Activated CD4-positive, alpha-beta T cell treated with anti-CD3 and anti-CD28 coated beads, Interleukin-2, amount 50 U/mL, for 24 hours (primary cell): Measurements from ENCODE around the gene TTC28.
"Not testable (repeated sequence)": the region's sequence is repeated elsewhere in the genome, so short reads cannot be mapped to it uniquely, and the experiment has no call there.

Source experiments
- DNase-seq, 2 donors: peaks; one replicate each; pipeline ENCODE4 v3.0.0-alpha.2; 2020; ENCODE audit warnings: low read depth in 1 of 2, low spot score in 1 of 2

TTC28 gene

DNA sequence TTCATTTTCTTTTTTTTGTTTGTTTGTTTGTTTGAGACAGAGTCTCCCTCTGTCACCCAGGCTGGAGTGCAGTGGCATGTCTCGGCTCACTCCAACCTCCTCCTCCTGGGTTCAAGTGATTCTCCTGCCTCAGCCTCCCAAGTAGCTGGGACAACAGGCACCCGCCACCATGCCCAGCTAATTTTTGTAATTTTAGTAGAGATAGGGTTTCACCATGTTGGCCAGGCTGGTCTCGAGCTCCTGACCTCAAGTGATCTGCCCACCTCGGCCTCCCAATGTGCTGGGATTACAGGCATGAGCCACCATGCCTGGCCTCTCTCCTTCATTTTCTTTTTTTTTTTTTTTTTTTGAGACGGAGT is 118.9 kb downstream of the TTC28 start:
- DNase-seq = not testable (repeated sequence)

DNA sequence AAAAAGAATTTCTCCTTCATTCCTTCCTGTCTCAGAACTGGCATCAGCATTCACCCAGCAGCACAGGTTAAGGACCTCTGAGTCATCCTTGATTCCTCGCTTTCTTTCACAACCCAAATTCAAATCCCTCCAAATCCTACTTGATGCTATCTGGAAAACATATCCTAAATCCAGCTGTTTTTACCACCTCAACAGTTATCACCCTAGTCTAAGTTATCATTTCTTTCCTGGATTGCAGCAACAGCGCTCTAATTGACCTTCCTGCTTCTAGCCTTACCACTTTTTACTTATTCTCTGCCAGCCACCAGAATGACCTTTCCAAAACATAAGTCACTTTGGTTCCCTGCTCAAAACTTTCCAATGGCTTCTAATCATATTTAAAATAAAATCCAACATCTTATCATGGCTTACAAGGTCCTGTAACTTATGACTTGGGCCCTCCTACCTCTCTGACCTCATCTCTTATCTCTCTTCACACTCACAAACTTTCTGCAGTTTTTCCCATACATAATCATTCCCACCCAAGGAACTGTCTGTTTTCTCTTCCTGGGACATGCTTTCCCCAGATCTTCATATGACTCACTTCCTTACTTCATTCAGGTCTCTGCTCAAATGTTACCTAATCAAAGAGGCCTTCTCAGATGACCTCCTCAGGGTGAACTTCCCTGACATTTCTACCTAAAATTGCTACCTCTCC is 119.4 kb downstream of the TTC28 start:
- no peak for DNase-seq

DNA sequence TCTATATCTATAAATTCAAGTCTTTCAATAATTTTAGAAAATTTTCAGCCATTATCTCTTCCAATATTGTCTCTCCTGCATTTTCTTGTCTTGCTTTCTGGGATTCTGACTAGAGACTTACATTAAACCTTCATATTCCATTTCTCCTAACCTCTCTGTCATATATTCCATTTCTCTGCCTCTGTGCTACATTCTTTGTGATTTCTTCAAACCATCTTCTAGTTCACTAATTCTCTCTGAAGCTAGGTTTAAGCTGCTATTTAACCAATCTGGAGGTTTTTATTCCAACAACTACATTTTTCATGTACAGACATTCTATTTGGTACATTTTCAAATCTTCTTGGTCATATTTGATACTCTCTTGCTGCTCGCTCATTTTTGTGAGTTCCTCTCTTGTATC is 122.5 kb downstream of the TTC28 start:
- DNase-seq = no peak

DNA sequence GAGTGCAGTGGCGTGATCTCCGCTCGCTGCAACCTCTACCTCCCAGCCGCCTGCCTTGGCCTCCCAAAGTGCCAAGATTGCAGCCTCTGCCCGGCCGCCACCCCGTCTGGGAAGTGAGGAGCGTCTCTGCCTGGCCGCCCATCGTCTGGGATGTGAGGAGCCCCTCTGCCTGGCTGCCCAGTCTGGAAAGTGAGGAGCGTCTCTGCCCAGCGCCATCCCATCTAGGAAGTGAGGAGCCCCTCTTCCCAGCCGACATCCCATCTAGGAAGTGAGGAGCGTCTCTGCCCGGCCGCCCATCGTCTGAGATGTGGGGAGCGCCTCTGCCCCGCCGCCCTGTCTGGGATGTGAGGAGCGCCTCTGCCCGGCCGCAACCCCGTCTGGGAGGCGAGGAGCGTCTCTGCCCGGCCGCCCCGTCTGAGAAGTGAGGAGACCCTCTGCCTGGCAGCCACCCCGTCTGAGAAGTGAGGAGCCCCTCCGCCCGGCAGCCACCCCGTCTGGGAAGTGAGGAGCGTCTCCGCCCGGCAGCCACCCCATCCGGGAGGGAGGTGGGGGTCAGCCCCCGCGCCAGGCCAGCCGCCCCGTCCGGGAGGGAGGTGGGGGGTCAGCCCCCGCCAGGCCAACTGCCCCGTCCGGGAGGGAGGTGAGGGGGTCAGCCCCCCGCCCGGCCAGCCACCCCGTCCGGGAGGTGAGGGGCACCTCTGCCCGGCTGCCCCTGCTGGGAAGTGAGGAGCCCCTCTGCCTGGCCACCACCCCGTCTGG is 126.4 kb downstream of the TTC28 start:
- not testable (repeated sequence) for DNase-seq

DNA sequence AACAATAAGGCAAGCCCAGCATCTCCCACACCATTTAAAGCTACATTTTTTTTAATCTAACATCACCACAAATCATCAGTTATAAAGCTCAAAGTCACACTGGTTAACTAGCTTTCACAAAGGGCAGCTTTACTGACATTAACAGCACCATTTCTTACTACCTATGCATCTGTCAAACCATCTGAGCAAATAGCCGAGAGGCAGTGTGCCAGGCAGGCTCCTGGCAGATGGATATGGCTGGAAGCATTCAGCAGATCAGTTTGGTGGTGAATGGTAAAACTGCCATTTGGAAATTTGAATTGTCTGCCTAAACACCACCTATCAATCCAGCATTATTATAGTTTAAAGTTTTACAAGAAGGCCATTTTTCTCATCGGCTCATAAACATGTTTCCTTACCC is 131.2 kb downstream of the TTC28 start:
- DNase-seq = no peak

DNA sequence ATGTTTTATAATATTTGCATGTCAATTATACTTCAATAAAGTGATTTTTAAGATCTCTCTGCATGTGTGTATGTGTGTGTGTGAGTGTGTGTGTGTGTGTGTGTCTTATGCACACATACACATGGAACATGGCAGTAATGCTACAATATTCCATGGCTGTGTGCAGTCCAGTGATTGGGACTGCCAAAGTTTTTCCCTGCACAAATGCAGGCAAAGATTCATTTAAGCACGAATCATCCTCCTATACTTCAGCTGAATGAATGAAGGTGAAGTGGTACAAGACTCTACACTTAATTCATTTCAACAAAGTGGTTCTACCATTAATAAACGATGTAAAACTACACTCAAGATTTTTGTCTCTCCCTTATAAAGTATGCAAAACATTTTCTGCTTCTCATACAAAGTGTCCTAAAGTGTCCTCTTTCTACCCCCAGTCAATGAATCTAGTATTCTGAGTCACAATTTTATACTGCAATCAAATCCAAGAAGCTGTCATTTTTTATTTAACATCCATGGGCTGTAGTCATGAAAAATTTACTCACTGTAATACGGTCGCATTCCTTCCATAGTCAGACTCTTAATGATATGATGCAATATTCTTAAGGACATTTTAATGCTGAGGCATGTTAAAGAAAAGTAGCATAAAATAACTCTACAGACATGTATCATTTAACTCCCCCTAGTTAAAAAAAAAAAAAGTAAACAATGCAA is 132.4 kb downstream of the TTC28 start:
- no peak for DNase-seq

DNA sequence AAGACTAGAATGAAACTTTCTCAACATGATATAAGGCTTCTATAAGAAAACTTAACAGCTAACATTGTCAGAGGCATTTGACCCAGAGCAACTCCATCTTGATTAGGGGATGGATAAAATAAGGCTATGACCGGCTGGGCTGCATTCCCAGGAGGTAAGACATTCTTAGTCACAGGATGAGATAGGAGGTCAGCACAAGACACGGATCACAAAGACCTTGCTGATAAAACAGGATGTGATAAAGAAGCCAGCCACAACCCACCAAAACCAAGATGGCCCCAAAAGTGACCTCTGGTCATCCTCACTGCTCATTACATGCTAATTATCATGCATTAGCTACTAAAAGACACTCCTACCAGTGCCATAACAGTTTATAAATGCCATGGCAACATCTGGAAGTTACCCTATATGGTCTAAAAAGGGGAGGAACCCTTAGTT is 135.2 kb downstream of the TTC28 start:
- no peak for DNase-seq

DNA sequence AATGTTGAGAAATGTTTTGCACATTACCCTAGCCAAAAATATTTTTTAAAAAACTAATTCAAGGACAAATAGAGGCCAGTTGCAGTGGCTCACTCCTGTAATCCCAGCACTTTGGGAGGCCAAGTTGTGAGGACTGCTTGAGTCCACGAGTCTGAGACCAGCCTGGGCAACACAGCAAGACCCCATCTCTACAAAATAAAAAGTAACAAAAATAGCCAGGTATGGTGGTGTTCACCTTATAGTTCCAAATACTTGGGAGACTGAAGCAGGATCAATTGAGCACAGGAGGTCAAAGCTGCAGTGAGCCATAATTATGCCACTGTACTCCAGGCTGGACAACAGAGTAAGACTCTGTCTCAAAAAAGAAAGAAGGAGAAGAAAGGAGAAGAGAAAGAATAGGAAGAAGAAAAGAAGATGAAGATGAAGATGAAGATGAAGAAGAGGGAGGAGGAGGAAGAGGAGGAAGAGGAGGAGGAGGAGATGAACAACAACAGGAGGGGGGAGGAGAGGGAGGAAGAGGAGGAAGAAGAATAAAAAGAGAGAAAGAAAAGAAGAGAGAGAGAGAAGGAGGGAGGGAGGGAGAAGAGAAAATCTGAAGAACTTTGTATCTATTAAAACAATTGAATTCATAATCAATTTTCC is 136.5 kb downstream of the TTC28 start:
- DNase-seq = no peak

DNA sequence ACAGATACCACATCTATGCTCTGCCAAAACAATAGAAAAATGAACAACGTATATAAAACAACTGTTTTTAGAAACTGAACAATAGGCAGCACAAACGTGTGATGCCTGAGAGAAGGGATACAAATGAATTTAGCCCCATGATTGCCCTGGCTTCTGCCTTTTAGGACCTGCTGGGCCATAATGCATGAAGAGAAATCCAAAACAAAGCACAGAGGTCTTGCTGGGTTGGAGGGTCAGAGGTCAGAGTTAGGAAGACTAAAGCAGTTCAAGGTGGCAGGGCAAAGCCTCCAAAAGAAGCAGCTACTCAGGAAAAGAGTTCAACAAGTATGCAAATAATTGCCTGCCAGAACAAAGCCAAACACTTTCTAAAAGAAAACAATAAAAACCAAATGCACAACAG is 138.5 kb downstream of the TTC28 start:
- no peak for DNase-seq

DNA sequence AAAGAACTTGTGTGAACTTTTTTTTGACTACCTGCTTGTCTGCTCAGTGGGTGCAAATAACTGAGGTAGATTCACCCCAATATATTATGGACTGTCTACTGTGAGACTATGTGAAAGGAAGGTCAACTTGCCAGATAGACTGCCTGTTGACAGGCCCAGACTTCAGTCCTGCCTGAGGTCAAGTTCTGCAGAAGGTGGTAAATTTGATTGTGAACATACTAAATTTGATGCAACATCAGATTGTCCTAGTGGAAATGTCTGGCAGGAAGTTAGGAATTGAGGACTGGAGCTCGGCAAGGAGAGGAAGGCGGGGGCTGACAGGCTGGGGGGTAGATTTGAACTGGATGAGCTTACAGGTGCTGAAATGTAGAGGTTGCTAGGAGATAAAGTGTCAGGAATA is 140.7 kb downstream of the TTC28 start:
- DNase-seq = no peak

DNA sequence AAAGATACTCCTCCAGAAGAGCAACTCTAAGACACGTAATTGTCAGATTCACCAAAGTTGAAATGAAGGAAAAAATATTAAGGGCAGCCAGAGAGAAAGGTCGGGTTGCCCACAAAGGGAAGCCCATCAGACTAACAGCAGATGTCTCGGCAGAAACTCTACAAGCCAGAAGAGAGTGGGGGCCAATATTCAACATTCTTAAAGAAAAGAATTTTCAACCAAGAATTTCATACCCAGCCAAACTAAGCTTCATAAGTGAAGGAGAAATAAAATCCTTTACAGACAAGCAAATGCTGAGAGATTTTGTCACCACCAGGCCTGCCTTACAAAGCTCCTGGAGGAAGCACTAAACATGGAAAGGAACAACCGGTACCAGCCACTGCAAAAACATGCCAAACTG is 149.1 kb downstream of the TTC28 start:
- not testable (repeated sequence) for DNase-seq

DNA sequence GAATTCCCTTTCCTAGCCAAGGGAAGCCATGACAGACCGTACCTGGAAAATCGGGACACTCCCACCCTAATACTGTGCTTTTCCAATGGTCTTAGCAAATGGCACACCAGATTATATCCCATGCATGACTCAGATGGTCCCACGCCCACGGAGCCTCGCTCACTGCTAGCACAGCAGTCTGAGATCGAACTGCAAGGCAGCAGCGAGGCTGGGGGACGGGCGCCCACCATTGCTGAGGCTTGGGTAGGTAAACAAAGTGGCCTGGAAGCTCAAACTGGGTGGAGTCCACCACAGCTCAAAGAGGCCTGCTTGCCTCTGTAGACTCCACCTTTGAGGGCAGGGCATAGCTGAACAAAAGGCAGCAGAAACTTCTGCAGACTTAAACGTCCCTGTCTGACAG is 150.5 kb downstream of the TTC28 start:
- not testable (repeated sequence) for DNase-seq

DNA sequence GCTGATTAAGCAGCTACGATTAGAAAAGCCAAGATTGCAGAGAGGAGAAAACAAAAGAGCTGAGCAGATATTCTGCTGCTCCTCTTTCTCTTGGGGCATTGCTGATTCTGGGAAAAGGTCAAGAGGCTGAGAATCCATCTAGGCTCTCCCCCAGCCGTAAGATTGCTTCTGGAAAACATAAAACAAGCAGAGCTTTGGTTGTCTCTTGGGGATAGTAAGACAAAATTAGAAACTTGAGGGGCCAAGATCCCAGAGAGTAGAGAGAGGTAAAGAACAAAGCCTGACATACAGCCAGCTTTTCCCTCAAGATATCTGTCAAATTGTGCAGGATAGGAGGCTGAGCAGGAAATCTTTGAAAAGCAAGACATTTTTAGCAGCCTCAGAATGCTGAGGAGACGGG is 158.2 kb downstream of the TTC28 start:
- DNase-seq = no peak

DNA sequence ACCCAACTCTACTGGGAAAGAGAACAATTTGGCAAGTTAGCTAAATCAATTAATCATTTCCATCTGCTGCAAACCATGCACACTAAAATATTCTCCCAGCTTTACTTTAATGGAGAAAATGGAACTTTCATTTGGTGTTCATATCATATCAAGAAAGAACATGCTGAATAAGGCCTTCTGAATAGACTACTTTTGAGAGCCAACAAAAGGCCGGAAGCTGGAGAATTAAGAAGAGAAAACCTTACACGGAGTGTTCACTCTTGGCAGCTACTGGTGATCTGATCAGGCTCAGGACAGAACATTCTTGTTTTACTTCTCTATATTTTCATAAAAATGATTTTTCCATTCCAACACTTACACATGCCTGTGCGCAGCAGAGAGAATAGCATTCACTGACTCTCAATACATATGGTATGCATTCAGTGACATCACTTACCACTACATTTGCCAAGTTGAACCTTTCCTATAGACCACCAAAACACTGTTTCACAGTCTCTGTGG is 165.3 kb downstream of the TTC28 start:
- no peak for DNase-seq

DNA sequence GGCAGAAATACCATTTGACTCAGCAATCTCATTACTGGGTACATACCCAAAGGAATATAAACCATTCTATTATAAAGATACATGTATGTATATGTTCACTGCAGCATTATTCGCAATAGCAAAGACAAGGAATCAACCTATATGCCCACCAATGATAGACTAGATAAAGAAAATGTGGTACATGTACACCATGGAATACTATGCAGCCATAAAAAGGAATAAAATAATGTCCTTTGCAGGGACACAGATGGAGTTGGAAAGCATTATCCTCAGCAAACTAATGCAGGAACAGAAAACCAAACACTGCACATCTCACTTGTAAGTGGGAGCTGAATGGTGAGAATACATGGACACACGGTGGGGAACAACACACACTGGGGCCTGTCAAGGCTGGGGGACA is 167.3 kb downstream of the TTC28 start:
- DNase-seq = not testable (repeated sequence)

DNA sequence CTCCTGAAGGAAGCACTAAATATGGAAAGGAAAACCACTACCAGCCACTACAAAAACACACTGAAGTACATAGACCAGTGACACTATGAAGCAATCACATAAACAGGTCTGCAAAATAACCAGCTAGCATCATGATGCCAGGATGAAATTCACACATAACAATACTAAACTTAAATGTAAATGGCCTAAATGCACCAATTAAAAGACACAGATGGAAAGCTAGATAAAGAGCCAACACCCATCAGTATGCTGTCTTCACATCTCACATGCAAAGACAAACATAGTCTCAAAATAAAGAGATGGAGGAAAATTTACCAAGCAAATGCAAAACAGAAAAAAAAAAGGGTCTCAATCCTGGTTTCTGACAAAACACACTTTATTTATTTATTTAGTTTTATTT is 171.7 kb downstream of the TTC28 start:
- DNase-seq = no peak

DNA sequence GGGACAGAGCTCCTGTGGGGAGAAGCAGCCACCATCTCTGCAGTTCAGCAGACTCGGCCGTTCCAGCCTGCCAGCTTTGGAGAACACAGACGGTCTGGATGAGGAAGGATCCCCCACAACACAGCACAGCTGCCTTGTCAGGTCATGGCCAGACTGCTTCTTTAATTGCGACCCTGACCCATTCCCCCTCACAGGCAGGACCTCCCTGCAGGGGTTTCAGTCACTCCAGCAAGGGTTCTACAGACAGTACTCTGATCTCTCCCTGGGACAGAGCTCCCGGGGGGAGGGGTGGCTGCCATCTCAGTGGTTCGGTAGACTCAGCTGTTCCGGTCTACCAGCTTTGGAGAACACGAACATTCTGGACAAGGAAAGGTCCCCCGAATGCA is 173.5 kb downstream of the TTC28 start:
- DNase-seq = no peak

DNA sequence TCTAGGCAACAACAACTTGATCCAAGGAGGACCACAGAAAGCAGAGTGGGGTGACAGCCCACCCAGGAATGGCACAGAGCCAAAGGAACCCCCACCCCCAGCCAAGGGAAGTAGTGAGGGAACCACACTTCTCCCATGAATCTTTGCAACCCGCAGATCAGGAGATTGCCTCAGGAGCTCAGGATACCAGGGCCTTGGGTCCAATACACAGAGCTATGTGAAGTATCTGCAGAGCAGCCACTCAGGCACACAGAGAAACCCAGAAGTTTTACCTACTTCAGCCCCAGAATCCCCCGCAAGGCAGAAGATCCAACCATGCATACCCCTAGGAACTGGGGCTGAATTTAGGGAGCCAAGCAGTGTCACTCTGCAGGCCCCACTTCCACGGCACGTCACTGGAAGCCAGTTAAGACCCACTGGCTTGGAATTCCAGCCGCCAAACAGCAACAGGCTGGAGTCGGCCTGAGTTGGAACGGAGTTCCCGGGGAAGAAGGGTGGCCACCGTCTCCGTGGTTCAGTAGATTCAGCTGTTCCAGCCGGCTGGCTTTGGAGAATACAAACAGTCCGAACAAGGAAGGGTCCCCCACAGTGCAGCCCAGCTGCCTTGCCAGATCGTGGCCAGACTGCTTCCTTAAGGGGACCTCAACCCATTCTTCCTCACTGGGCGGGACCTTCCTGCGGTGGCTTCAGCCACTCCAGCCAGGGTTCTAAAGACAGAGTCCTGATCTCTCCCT is 174.1 kb downstream of the TTC28 start:
- no peak for DNase-seq

DNA sequence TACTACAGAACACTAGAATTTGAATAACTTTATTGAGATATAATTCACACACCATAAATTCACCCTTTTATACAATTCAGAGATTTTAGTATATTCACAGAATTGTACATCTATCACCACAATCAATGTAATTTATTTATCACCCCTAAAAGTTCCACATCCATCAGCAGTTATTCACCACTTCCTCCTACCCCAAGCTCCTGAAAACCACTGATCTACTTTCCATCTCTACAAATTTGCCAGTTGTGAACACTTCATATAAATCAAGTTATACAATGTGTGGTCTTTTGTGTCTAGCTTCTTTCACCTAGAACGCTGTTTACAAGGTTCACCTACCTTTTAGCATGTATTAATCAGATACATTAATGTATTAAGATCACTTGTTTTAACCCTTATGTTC is 179.6 kb downstream of the TTC28 start:
- DNase-seq = no peak

DNA sequence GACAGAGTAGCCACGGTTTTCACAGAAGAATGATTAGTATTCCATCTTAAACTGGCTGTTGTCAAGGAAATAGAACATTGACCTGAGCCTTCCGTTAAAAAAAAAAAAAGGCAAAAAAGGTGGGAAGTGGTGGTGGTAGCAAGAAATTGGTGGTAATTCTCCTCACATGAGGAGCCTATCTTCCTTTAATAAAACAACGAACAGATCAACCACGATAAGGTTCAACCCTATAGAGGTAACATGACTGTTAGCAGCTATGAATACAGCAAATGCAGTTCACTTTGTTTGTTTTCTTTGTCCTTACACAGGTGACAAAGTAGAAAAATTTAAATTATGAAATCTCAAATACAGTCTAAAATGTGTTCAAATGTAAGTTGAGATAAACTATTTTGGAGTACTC is 181.6 kb downstream of the TTC28 start:
- no peak for DNase-seq

DNA sequence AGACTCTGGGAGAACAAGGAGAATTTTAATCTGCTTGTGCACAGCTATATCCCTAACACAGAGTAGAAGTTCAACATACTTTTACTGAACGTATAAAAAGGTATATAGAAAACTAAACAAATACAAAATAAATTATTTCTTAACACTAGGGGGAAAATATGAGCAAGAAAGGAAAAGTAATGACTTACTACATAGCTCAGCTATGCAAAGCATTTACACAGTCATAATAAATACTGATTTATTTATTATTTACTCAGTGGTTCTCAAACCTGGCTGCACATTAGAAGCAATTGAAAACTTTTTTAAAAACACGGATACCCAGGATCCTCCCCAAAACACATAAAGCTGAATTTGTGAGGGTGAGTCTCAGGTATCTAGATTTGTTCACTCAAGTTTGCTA is 182.5 kb downstream of the TTC28 start:
- no peak for DNase-seq
